ENCODE results near the gene ACYP1.

ACYP1 gene

DNA sequence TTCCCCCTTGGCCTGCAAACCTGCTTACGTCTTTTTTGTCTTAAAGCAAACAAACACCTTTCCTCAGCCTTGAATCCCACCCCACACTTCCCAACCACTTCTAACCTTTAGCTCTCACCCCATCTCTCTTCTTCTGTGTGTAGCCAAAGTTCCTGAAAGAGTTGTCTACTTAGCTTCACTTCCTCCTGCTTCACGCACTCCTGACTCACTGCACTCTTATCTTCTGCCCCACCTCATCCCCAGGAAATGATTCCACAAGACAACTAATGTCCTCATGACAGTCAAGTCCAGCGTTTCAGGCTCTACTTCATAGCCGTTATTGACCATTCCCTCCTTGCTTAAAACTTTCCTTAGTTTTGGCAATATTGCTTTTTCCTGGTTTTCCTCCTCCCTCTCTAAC, 38.7 kb downstream of the ACYP1 start:
- TF ChIP-seq, protein P1, sequence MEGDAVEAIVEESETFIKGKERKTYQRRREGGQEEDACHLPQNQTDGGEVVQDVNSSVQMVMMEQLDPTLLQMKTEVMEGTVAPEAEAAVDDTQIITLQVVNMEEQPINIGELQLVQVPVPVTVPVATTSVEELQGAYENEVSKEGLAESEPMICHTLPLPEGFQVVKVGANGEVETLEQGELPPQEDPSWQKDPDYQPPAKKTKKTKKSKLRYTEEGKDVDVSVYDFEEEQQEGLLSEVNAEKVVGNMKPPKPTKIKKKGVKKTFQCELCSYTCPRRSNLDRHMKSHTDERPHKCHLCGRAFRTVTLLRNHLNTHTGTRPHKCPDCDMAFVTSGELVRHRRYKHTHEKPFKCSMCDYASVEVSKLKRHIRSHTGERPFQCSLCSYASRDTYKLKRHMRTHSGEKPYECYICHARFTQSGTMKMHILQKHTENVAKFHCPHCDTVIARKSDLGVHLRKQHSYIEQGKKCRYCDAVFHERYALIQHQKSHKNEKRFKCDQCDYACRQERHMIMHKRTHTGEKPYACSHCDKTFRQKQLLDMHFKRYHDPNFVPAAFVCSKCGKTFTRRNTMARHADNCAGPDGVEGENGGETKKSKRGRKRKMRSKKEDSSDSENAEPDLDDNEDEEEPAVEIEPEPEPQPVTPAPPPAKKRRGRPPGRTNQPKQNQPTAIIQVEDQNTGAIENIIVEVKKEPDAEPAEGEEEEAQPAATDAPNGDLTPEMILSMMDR (IDR thresholded peaks at IDR 0.05; ENCODE audit: low read depth, low read length), result no peak
- DNase-seq (ENCODE audit: extremely low read depth, low read depth), result no peak

DNA sequence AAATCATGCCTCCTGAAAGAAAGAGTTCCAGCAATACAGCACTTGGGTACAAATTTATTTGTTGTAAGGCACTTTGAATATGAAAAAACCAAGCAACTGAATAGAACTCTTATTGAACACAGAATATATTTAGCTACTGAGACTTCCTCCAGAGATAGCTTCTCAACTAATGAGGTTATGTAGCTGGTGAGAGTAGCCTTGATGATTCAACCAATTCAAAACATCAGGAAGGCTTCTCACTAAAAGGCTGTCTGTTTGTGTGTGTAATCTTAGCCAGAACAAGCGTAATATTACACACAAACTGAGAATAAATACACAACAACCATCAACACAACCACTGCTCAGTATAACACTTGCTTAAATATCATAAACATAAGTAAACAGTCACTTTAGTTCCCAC, 40.7 kb downstream of the ACYP1 start:
- TF ChIP-seq, protein P1 (IDR thresholded peaks at IDR 0.05; ENCODE audit: low read depth, low read length), result no peak
- DNase-seq (ENCODE audit: extremely low read depth, low read depth), result no peak

DNA sequence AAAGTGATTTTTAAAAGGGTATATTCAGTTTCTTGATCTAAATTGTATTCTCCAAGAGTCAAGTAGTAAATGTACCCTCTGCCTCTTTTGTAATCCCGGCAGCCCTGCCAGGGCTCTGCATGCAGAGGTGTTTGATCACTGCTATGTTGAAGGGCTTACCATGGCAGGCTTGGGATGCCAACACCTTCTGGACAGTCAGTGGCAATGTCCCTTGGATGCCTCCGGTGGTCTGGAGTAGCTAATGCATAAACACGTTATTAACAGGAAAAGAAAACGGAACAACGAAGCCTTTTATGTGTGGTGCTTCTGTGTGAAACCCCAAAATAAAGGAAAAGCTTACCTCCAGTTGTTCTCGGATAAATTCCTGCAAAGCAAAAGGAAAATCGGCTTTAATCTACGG, 41.2 kb downstream of the ACYP1 start:
- DNase-seq (ENCODE audit: extremely low read depth, low read depth), result no peak
- TF ChIP-seq, protein P1 (IDR thresholded peaks at IDR 0.05; ENCODE audit: low read depth, low read length), result peak; percentile 5

- no peak for DNase-seq (ENCODE audit: extremely low read depth, low read depth)
- TF ChIP-seq, protein P1 (IDR thresholded peaks at IDR 0.05; ENCODE audit: low read depth, low read length), result no peak
Measured at GRCh38 chr14:75018694-75019093, 45.1 kb downstream of the ACYP1 start.

GRCh38 chr14:75016815-75017214, 47.0 kb downstream of the ACYP1 start:
- TF ChIP-seq, protein P1 (IDR thresholded peaks at IDR 0.05; ENCODE audit: low read depth, low read length), result no peak
- DNase-seq (ENCODE audit: extremely low read depth, low read depth), result no peak

DNA sequence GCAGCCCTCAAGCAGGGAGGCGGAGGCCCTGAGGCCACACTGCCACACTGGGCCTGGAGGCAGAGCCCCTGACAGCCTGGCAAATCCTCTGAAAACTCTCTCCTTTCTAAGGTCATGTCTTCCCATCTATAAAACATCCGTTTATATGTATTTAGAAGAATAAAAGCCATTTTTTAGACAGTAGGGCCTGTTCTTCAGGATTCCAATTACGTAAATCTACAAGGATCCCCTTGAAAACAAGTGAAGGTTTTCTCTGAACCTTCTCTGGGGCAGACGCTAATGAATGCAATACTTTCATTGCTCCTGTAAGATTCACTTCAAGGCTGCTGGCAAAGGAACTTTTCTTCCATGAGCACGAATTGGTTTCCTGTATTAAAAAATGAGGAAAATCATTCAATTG, 48.3 kb downstream of the ACYP1 start:
- DNase-seq (ENCODE audit: extremely low read depth, low read depth), result no peak
- TF ChIP-seq, protein P1 (IDR thresholded peaks at IDR 0.05; ENCODE audit: low read depth, low read length), result no peak

GRCh38 chr14:75013290-75013689, 50.5 kb downstream of the ACYP1 start:
- TF ChIP-seq, protein P1 (IDR thresholded peaks at IDR 0.05; ENCODE audit: low read depth, low read length), result no peak
- DNase-seq (ENCODE audit: extremely low read depth, low read depth), result no peak
